ENCODE results near the gene MED12L. TPM values are rescaled to one million over a fixed set of nuclear protein-coding genes. Genes with fewer than 3 reads are reported as not detected.

The MED12L gene
- total RNA-seq, 2 donors from 2014 or later = 1.8 to 6.2 TPM

DNA sequence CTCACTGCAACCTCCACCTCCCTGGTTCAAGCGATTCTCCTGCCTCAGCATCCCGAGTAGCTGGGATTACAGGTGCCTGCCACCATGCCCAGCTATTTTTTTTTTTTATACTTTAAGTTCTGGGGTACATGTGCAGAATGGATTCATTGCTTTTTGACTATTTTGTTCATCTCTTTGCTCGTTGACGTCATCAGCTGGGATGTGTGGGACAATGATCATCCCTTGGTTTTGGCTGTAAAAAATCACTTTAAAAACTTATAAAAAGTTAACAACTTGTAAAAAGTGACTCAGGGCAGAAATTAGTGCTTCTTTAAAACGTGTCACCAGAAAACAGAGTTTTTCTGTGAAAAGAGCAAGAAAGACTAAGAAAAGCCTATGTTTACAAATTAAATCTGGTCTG lies 337.6 kb downstream of the MED12L start:
- no peak for DNase-seq
- no peak overlapping the region for H3K4me3 Mint-ChIP-seq

DNA sequence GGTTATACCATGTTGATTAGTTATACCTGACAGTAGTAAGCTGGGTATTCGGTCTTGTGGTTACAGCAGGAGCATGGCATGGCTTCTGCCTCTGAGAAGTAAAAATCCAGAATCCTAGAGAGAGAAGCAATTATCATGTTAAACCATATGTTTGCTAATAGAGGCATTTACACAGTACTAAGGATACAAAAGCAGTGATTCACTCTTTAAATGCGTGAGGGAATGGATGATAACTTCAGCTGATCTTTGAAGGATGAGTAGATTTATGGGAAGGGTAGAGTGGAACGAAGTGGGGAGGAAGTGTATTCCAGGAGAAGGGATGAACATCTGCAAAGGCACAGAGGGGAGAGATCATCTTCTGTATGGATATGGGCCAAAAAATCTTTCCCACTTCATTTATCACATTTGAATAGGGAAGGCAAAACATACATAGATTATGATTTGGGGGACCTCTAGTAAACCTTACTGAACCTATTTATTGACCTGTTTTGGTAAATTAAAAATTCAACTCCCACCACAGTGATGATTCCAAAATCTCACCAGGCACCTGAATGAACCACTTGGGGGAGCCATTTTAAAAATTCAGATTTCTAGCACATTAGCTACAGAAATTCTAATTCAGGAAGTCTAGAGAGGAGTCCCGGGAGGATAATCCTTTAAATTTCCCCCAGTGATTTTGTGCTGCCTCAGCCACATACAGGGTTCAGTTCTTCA lies 340.3 kb downstream of the MED12L start:
- Mint-ChIP-seq H3K4me3 (no peak overlapping the region), H3K36me3 (ENCODE audit: low read depth) (peaks cover 1% of the 10 kb centered on the region), H3K27me3 (peaks cover 5% of the 10 kb centered on the region), H3K27ac (no peak overlapping the region), H3K4me1 (peaks cover 4% of the 10 kb centered on the region)
- no peaks in the 10 kb centered on the region for H3K9me3 ChIP-seq (ENCODE audit: control insufficient read depth, low read length, poor library complexity, severe bottlenecking)
- DNase-seq = no peak
- no peak for ATAC-seq

More for the DNA sequence above, 337.6 kb downstream of the MED12L start:
- H3K27ac Mint-ChIP-seq = no peak overlapping the region
- no peak for ATAC-seq
- H3K36me3 Mint-ChIP-seq (ENCODE audit: low read depth) = no peaks in the 10 kb centered on the region
- no peaks in the 10 kb centered on the region for H3K9me3 ChIP-seq (ENCODE audit: control insufficient read depth, low read length, poor library complexity, severe bottlenecking)
- H3K4me1 Mint-ChIP-seq = peaks cover 4% of the 10 kb centered on the region
- H3K27me3 Mint-ChIP-seq = peaks cover 5% of the 10 kb centered on the region

DNA sequence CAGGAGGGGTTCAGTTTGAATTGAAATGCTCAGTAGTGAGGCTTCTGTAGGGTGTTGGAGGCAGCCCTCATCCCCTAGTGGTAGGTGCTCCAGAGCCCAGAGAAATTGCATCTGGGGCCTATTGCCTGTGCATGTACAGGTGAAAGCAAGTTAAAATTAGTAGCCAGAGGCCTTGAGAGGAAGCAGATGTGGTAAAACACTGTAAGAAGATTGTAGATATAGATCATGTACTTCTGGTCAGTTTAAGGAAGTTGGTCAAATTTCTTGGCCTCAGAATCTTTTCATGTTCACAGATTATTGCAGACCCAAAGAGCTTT lies 340.8 kb downstream of the MED12L start:
- H3K36me3 Mint-ChIP-seq (ENCODE audit: low read depth) = peaks cover 2% of the 10 kb centered on the region
- H3K27ac Mint-ChIP-seq = no peak overlapping the region
- no peak for ATAC-seq
- DNase-seq = no peak
- H3K4me1 Mint-ChIP-seq = peaks cover 4% of the 10 kb centered on the region
- peaks cover 5% of the 10 kb centered on the region for H3K27me3 Mint-ChIP-seq
- no peaks in the 10 kb centered on the region for H3K9me3 ChIP-seq (ENCODE audit: control insufficient read depth, low read length, poor library complexity, severe bottlenecking)
- no peak overlapping the region for H3K4me3 Mint-ChIP-seq

DNA sequence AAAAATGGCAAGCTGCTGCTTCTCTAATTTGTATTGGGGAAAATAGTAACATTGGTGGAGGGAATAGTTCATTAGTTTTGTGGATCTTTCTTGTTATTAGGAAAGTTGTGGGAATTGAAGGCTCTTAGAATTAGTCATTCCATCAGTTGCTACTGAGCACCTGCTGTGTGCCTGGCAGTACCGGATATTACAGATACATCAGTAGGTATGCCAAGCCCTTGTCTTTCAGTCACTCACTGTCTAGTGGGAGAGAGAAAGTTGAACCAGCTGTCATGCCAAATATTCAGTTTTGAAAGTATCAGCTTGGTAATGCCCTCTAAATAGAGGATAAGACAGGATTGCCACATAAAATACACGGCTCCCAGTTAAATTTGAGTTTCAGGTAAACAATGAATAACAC lies 342.9 kb downstream of the MED12L start:
- Mint-ChIP-seq H3K27ac (no peak overlapping the region), H3K4me1 (no peaks in the 10 kb centered on the region), H3K4me3 (no peak overlapping the region), H3K36me3 (ENCODE audit: low read depth) (peaks cover 2% of the 10 kb centered on the region), H3K27me3 (peaks cover 5% of the 10 kb centered on the region)
- no peaks in the 10 kb centered on the region for H3K9me3 ChIP-seq (ENCODE audit: control insufficient read depth, low read length, poor library complexity, severe bottlenecking)
- DNase-seq (no peak), ATAC-seq (no peak)

DNA sequence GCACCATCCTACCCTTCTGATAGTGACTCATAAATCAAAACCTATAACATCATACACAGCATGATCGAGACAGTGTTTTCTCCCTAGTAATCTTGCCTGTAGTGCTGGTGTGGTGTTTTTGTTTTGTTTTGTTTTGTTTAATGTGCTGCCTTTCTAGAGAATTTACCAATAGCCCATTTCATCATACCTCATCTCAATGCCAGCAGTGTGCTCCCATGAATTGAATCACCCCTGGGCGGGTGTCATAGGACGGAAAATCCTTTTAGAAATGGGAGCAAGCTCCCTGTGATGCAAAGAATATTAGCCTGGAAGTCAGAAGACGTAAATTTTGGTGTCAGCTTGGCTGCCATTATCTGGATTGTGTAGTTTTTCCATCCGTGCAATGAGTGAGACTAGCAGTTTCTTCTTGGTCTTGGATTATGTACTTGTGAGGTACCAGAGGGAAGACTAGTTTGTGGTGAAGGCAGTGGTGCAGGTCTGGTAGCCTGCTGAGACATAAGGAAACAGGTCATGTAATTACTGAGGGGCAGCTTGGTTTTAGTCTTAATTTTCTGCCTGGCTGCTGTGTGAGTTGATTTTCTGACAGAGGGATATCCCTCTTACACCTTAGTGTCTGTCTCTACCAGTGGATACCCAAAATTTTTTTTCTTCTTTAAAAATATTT lies 345.5 kb downstream of the MED12L start:
- H3K4me1 Mint-ChIP-seq = no peaks in the 10 kb centered on the region

DNA sequence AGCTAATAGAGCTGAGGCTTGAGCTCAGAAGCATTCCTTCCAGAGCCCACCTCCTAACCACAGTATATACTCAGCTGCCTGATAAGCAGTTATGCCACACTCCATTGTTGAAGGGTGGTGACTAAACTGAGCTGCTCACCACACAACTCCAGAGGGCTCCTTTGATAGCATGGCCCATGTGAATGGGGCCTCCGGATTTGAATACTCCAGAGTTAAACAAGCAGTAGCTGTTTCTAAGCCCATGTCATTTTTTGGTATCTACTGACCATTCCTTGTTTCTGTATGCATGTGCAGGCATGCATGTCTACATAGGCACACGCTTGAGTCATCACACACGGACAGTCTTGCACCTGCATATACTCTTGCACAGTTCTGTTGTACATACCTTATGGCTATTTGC lies 346.5 kb downstream of the MED12L start:
- Mint-ChIP-seq H3K27me3 (no peaks in the 10 kb centered on the region), H3K4me3 (no peak overlapping the region), H3K4me1 (no peaks in the 10 kb centered on the region), H3K36me3 (ENCODE audit: low read depth) (peaks cover 2% of the 10 kb centered on the region), H3K27ac (no peak overlapping the region)
- ATAC-seq (no peak), DNase-seq (no peak)
- no peaks in the 10 kb centered on the region for H3K9me3 ChIP-seq (ENCODE audit: control insufficient read depth, low read length, poor library complexity, severe bottlenecking)

More for the DNA sequence above, 345.5 kb downstream of the MED12L start:
- Mint-ChIP-seq H3K27me3 (peaks cover 4% of the 10 kb centered on the region), H3K27ac (no peak overlapping the region), H3K36me3 (ENCODE audit: low read depth) (peaks cover 2% of the 10 kb centered on the region), H3K4me3 (no peak overlapping the region)
- ATAC-seq = no peak
- no peak for DNase-seq
- H3K9me3 ChIP-seq (ENCODE audit: control insufficient read depth, low read length, poor library complexity, severe bottlenecking) = no peaks in the 10 kb centered on the region

DNA sequence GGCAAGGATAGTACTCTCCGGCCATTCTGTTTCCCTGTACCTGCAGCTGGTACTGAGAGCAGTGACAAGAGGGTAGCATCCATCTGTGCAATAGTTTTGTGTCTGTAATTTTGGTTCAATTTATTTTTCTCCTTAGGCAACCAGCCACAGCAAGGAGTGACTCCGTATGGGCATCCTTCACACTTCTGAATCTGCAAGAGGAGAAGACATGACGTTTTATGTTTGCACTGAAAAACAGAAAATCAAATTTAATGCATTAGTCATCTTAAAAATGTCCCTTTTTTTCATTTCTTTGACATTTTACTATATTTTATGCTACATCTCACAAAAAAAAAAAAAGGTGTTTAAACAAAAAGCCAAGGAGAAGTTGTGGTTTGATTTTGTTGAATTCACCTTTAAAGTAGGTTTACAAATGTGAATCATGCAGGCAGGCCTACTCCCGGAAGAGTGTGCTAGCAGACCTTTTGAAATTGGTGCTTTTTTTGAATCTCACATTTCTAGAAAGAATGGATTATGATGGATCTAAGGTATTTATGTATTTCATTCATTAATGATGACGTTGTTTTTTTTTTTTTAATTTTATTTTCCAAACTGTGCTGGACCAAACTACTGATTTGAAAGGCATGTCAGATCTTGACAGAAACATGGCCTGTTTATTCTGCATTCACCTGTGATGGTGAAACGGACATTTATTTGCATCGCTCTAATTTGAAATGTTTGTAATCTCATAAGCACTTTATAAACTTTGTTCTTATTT lies 347.3 kb downstream of the MED12L start:
- no peaks in the 10 kb centered on the region for H3K9me3 ChIP-seq (ENCODE audit: control insufficient read depth, low read length, poor library complexity, severe bottlenecking)
- Mint-ChIP-seq H3K27ac (no peak overlapping the region), H3K36me3 (ENCODE audit: low read depth) (peaks cover 2% of the 10 kb centered on the region), H3K4me3 (no peak overlapping the region), H3K4me1 (no peaks in the 10 kb centered on the region), H3K27me3 (no peaks in the 10 kb centered on the region)
- DNase-seq (no peak), ATAC-seq (no peak)

DNA sequence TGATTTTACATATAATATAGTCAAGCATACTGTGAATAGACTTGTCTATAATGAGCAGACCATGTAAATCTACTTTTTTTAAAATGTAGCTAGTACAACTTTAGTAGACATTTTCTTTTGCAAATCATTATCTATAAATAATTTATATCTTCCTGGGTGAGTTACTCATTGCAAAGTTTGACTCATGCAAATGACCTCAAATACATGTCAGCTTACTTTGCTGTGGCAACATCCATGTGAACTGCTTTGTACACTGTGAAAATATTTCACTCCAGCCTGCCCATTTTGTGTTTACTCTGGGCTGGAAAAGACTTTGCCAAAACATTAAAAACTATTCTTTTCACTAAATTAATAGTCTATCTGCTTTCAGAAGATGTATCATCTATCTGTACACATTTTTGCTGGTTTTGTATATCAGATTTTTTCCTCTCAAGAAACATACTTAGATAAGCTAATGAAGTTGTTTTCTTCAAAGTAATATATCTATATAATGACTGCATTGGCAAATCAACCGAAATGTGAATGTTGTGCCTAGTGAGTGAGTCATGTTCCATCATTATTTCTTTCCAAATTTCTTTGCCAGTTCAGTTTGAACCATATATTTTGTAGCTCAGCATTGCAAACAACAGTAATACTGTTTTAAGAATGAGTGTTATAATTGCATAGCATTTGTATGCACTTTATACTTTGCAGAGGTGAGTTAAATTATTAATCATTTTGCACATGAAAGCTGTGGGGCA lies 348.9 kb downstream of the MED12L start:
- Mint-ChIP-seq H3K4me3 (no peak overlapping the region), H3K4me1 (no peaks in the 10 kb centered on the region), H3K27ac (no peak overlapping the region), H3K36me3 (ENCODE audit: low read depth) (peaks cover 2% of the 10 kb centered on the region), H3K27me3 (peaks cover 5% of the 10 kb centered on the region)
- DNase-seq = no peak
- ATAC-seq = no peak
- H3K9me3 ChIP-seq (ENCODE audit: control insufficient read depth, low read length, poor library complexity, severe bottlenecking) = no peaks in the 10 kb centered on the region

DNA sequence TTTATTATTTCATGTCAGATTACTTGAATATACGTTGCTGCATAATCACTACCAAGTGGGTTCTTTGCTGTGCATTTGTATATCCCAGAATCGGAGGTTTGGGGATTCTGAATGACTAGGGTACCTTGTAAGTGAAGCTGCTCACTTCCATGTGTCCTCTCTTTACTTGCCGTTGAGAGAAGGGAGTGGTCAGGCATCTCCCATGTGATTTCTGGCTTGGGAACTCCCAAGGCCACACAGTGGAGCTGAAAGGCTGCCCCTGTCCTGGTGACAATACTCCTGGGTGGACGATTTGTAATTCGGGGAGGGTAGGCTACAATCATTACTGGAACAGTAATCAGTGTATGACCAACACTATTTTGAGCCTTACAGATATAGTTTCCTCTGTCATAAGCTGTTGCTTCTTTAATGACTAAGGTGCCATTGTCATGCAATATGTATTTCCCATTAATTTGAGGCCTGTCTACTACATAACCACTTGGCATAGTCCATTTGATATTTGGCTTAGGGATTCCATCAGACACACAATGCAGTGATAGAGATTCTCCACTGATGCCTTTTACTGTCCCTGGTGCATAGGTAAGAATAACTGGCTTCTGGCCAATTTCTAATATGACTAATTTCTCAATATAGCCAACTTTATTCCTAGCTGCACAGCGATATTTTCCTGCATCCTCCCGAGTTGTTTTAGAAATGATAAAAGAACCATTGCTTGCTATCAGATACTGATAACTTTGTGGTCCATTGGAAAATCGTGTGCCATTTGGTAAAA lies 351.4 kb downstream of the MED12L start:
- Mint-ChIP-seq H3K27me3 (peaks cover 5% of the 10 kb centered on the region), H3K36me3 (ENCODE audit: low read depth) (no peaks in the 10 kb centered on the region), H3K27ac (no peak overlapping the region), H3K4me3 (no peak overlapping the region), H3K4me1 (no peaks in the 10 kb centered on the region)
- H3K9me3 ChIP-seq (ENCODE audit: control insufficient read depth, low read length, poor library complexity, severe bottlenecking) = no peaks in the 10 kb centered on the region
- ATAC-seq (no peak), DNase-seq (no peak)

DNA sequence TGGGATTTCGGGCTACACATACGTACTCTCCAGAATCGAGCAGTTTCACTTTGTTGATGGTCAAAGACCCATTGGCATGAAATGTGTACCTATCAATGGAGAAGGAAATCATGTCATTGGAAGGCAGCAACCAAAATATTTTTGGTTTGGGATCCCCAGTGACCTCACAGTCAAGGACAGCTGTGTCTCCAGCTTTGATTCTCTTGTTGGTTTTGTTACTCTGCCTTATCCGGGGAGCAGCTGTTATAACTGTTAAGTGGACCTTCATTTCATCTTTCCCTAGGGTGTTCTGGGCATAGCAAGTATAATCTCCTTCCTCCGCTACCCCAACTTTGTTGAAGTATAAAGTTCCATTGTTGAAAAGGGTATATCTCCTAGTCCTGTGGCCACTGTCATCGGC lies 352.4 kb downstream of the MED12L start:
- H3K27me3 Mint-ChIP-seq = peaks cover 5% of the 10 kb centered on the region
- H3K27ac Mint-ChIP-seq = no peak overlapping the region
- H3K4me3 Mint-ChIP-seq = no peak overlapping the region
- H3K4me1 Mint-ChIP-seq = no peaks in the 10 kb centered on the region
- H3K9me3 ChIP-seq (ENCODE audit: control insufficient read depth, low read length, poor library complexity, severe bottlenecking) = no peaks in the 10 kb centered on the region
- ATAC-seq (no peak), DNase-seq (no peak)
- H3K36me3 Mint-ChIP-seq (ENCODE audit: low read depth) = no peaks in the 10 kb centered on the region

DNA sequence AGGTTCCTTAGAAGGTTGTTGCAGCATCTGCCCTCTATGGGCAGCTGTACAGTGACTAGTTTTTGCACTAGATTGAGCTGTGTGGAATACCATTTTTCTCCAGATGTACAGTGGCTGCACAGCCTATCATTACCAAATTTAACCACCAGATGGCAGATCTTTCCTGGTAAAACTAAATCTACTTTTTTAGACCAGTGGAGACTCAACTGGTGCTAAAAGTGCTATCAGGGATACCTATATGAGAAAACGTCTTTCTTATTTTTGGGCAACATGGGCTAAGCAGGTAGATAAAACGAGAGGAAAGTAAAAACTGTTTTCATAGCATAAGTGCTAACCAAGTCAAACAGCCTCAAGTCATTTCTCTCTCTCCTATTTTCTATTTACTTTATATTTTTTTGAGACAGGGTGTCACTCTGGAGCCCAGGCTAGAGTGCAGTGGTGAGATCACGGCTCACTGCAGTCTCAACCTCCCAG lies 354.2 kb downstream of the MED12L start:
- peaks cover 5% of the 10 kb centered on the region for H3K27me3 Mint-ChIP-seq
- DNase-seq (no peak), ATAC-seq (peak; percentile 63)
- no peaks in the 10 kb centered on the region for H3K9me3 ChIP-seq (ENCODE audit: control insufficient read depth, low read length, poor library complexity, severe bottlenecking)
- no peak overlapping the region for H3K4me3 Mint-ChIP-seq
- H3K27ac Mint-ChIP-seq = no peak overlapping the region
- no peaks in the 10 kb centered on the region for H3K36me3 Mint-ChIP-seq (ENCODE audit: low read depth)
- H3K4me1 Mint-ChIP-seq = no peaks in the 10 kb centered on the region

DNA sequence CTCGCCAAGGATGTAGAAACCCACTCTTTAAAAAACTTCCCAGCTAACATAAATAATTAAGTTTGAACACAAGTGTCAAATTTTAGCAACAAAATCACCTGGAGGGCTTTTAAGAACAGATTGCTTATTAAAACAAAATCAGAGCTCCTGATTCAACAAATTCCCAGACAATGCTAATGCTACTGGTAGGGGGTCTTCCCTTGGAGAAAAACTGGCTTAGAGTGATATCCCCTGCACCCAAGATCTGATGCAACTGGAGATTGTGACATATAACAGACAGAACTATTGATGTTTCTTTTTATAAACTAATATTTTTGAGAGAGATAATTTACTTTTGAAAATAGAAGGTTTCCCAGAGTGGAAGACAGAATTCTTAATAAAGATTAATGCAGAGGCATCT lies 355.5 kb downstream of the MED12L start:
- no peaks in the 10 kb centered on the region for H3K9me3 ChIP-seq (ENCODE audit: control insufficient read depth, low read length, poor library complexity, severe bottlenecking)
- ATAC-seq (no peak), DNase-seq (no peak)
- H3K36me3 Mint-ChIP-seq (ENCODE audit: low read depth) = no peaks in the 10 kb centered on the region
- H3K4me3 Mint-ChIP-seq = no peak overlapping the region
- no peaks in the 10 kb centered on the region for H3K4me1 Mint-ChIP-seq
- peaks cover 17% of the 10 kb centered on the region for H3K27me3 Mint-ChIP-seq
- H3K27ac Mint-ChIP-seq = no peak overlapping the region

Data from T-helper 17 cell (primary cell).